ENCODE measurements around the gene COL4A2.
"Not testable (repeated sequence)": the region's sequence is repeated elsewhere in the genome, so short reads cannot be mapped to it uniquely, and the experiment has no call there.

Gene COL4A2

DNA sequence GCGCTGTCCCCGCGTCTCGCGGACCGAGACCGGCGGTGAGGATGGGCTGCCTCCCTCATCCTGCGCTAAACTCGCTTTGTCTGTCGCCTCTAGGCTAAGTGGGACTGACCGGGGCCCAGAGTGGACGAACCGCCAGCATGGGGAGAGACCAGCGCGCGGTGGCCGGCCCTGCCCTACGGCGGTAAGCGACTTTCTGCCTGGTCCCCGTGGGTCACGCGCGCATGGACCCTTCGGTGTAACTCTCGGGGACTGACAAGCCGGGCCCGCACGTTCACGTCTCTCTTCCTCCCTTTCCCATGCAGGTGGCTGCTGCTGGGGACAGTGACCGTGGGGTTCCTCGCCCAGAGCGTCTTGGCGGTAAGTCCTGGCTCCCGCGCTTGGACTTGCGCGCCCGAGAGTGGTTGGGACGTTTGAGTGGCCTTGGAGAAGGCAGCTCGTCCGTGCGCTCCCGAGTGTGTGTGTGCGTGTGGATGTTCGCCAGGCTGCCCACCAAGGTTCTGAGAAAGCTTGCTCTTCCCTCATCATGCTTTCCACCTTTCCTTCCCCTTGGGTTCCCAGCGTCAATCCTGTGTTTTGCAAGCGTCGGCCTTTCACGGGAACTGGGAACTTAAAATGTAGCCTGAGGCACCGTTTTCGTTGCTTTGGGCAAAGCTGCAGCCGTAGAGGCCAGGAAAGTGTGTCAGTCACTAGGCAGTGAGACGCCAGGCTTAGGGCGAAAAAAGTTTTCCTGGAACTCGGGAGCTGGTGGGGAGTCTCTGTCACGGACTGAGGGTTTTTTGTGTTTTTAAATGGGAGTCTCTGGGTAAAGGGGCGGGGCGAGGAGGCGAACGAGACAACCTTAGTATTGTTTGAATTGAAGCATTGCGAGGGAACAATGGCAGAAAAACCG, 927 bp downstream of the COL4A2 start:
- DNase-seq (ENCODE audit: low spot score), result no peak

DNA sequence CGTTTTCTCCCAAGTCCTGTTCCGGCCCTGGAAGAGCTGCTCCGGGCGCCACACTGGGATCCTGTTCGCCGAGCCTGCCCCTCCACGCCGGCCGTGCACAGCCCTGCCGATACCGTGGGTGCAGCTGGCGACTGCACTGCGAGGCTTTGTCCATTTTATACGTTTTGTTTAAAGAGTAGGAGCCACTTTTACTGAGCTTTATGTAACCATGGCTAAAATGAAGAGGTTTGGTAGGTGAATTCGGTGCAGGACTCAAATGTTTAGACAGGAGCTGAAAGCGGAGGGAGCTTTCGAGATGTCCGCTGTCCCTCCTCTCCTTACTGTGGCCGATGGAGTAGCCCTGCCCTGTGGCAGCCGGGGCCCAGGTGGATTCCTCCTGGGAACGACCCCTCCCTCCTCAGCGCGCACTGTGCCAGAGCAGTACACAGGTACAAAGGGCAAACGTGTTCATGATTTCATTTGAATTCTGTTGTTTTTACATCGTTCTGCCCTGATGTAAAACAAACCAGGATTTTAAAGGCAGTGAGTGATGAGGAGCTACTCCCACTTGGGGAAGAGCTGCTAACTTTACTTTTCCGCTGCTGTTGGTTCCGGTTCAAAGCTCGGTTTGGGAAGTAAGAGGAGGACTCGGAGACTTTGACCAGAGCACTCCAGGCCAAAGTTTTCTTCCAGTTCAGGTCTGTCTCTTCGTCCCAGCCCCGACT, 1.7 kb downstream of the COL4A2 start:
- peak; percentile 43 for DNase-seq (ENCODE audit: low spot score)

DNA sequence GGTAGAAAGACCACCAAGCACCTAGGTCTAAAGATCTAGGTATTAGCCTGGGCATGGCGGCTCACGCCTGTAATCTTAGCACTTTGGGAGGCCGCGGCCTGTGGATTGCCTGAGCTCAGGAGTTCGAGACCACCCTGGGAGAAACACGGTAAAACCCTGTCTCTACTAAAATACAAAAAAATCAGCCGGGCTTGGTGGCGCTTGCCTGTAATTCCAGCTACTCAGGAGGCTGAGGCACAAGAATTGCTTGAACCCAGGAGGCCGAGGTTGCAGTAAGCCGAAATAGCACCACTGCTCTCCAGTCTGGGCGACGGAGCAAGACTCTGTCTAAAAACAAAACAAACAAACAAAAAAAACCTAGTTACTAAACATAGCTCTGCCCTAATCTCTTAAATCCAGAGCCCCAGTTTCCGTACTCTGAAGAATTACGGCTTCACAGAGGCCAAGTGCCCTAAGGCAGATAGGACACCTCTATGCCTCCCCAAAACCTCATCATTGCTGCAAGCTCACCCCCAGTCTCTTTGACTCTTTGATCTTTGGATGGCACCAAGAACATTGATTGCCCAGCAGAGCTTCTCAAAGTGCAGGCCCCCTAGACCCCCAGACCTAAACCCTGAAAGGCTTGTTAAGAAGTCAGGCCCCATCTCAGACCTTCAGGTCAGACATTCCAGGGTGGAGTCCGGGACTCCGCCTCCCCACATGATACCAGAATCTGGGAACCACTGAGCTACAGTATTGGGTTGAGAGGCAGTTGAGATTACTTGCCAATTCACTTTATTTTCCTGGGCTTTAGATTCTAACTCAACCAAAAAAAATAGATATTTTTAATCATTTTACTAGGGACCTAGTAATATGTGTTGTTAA, 2.8 kb downstream of the COL4A2 start:
- DNase-seq (ENCODE audit: low spot score), result no peak

DNA sequence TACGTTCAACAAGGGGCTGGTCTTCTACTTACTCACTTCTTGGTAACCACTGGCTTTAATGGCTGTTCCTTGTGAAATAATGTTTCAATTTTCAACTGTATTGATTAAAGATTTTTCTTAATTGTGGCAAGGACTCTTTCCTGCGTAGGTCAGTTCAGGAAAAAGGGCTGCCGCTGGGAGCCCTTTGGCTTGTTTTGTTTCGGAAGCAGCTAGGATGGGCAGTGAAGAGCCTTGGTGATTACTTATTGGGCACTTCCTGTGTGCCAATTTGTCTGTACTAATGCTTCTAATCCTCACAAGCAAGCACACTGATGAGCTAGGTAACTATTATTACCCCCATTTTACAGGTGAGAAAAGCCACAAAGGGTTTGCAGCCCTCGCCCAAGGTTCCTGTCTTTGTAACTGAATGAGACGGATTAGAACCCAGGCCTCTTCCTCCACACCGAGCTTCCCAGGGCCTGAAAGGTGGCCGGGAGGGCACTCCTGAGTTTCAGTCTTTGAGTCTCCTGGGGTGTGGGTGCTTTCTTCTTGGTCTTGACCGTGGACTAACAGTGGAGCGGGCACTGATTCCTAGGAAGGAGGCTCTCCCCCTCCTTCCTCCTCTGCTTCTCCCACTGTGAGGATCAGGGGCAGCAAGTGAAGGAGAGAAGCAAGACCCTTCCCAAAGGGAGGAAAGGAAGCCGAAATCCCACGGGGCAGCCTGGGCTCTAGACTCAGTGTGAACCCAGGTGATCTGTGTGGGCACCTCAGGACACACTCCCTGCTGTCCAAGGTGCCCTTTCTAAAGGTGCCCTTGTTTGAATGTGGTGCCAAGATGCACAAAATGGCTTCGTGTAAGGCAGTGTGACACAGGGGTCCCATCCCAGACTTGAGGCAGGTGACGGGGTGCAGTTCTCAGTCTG, 3.7 kb downstream of the COL4A2 start:
- DNase-seq (ENCODE audit: low spot score), result no peak

DNA sequence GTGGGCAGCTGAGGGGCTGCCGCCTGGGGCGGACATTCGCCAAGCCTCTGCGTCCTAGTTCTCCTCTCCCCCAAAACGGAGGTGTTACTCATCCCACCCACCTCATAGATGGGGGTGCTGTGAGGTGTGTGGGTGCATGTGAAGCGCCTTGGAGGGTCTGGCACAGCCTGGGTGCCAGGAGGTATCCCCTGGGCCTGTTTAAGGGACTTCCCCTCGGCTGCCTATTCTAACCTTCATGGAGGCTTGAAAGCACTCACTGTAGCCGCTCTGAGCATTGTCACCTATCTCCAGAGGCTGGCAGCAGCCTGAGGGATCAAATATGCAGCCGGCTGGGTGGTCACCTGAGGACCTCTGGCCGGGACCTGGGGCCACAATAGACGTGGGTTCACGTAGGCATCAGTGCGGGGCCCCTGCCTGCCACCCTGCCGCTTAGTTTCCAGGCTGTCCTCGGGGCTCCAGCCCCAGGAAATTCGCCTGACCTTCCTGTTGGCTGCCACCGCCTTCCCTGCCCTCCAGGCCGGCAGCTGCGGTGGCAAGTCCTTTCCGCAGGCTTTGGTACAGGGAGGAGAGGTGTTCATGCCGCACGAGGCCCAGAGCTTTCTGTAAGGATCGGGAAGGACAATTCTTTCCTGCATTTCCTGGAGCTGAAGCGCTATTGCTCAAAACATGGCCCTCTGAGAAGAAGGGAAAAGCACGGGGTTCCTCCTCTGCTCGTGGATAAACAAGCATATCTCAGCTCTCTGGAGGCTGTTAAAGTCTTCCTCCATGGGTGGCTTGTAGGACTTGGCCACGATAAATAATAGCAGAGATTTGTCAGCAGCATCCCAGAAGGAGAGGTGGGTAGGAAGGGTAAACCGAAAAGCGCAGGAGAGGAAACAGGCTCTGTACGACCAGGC, 4.6 kb downstream of the COL4A2 start:
- no peak for DNase-seq (ENCODE audit: low spot score)

DNA sequence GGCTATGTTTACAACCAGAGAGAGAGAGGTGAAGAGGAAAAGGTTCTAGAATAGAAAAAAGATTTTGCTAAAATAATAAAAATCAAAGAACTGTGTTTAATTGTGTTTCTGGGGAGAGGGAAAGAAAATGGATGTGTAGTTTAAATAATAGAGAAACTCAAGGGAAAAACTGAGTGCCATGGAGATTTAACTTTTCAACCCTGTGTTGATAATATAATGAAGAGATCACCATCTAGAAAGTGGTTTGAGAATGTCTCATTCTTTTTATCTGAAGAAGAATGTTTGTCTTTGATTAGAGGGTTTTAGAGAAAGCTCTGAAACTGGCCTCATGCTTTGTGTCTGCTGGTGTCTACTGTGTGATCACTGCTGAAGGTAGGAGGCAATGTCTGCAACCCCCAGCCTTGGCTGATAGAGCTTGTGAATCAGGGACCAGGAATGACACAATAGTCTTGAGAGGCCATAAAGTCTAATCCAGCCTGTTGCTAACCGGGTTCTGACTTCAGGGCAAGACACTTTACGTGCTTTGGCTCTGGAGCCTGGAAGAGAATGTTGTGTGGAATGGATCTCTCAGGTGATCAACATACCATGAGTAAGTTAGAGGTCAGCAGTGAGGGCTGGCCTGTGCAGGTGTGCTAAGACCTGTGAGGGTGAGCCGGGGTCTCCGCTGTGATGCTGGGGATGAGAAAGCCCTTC, 5.4 kb downstream of the COL4A2 start:
- no peak for DNase-seq (ENCODE audit: low spot score)

DNA sequence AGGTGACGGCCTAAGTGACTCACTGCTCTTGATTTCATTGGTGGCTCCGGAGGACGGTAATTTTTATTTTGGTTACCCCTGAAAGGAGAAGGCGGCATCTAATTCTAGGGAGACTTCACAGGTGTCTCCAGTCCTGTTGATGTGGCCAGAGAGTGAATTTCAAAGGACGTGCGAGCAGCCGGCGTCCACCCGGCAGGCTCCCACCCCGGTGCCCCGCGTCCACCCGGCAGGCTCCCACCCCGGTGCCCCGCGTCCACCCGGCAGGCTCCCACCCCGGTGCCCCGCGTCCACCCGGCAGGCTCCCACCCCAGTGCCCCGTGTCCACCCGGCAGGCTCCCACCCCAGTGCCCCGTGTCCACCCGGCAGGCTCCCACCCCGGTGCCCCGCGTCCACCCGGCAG, 6.2 kb downstream of the COL4A2 start:
- DNase-seq (ENCODE audit: low spot score), result not testable (repeated sequence)

DNA sequence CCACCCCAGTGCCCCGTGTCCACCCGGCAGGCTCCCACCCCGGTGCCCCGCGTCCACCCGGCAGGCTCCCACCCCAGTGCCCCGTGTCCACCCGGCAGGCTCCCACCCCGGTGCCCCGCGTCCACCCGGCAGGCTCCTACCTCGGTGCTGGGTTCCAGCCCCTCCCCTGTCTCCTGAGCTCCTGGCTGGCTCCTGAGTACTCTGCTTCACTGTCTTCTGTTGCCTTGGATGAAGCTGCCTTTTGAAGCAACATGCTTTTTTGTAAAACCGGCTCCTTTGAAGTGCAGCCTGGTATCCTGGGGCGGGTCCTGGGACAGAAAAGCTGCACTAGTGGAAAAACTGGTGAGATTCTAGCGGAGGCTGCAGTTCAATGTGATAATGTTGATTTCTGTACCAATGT, 6.6 kb downstream of the COL4A2 start:
- not testable (repeated sequence) for DNase-seq (ENCODE audit: low spot score)

DNA sequence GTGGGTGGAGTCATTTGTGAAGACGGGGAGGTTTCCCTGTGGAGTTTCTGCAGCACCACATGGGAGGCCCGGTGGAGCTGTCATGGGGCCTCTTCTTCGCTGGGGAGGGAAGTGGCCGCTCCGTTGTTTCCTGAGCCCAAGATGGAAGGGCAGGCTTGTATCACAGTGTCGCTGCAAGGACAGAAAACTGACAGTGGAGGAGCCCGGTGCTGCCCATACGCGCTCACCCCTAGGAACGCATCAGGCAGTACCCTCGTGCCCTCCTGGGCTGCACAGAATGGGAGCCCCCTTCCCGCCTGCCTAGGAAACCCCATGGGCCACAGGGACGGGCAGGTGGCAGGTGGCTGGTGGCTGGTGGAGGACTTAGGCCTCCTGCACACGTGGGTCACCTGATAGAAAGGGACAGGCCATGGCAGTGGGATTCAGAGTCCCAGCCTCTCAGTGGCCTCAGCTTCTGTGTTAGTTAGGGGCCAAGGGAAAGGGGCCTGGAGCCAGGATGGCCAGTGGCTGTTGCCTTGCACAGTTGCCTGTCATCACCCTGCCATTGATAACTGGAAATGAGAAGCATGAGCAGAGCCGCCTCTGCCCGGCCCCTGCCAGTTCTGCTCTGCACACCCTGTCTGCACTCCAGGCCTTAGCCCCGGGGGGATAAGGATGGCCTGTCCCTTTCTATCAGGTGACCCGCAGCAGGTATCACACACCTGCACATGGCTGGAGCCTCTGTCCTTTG, 7.6 kb downstream of the COL4A2 start:
- no peak for DNase-seq (ENCODE audit: low spot score)

DNA sequence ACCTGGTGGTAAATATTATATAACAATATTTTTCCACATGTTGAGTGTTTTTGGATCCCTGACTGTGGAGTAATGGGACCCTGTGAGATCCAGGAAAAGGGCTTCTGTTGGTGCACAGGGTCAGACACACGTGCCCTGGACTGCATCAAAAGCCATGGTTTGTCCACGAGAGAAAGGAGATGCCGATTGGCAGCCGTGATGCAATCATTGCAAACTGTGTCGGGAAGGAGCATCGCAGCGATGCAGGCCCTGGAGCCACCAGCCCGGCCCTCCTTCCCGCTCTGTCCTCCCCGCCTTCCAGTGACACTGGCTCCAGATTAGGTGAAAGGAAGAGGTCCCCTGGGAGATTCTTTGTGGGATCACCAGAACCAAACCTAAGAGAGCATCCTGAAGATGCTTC, 9.1 kb downstream of the COL4A2 start:
- DNase-seq (ENCODE audit: low spot score), result no peak

DNA sequence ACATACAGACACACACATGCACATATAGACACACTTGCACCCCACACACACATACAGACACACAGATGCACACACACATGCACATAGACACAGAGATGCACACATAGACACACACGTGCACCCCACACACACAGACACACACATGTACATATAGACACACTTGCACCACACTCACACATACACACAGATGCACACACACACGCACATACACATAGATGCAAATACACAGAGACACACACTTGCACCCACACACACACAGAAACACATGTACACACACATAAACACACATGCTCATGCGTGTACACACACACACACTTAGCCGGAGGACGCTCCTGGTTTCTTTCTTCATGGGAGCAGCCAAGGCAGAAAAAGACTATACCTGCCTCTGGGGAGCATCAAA, 10.0 kb downstream of the COL4A2 start:
- DNase-seq (ENCODE audit: low spot score), result no peak

DNA sequence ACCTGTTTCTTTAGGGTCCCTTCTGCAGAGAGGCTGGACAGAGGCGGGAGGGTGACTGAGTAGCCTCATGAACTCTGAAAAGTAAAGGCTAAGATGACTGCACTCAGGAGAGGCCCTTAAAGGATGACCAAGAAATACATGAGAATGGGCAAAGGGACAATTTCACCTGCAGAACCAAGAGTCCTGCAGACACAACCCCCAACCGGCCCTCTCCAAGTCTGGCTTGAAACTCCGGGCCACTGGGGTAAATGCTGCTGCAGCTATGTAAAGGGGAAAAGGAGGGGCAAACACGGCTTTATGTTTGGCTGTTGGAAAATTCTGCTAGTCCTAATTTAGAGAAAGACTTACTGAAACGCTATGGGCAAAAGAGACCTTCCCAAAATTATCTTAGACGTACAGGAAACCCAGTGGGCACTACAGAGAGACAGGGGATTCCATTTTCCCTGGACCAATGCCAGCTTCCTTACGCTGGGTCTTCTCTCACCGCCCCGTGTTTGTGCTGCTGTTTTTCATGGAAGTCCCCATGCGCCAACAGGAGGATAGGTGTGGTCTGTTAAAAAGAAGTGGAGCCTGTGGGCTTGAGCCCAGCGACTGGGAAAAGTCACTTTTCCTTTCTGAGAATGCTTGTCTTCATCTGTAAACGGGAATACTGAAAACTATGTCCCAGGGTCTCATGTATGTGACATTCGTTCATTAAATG, 10.6 kb downstream of the COL4A2 start:
- no peak for DNase-seq (ENCODE audit: low spot score)

DNA sequence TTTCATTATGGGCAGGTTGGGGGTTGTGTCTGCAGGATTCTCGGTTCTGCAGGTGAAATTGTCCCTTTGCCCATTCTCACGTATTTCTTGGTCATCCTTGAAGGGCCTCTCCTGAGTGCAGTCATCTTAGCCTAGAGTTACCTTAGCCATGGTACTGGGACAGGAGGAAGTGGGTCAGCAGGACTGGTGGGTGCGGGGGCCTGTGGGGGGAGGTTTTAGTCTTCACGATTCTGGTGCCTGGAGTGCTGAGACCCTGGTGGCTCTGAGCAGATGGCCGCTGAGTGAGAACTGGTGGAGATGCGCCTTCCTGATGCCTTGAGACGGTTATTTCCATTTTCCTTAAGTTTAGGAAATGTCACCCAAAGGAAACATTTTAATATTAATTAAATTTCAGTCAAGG, 11.8 kb downstream of the COL4A2 start:
- no peak for DNase-seq (ENCODE audit: low spot score)

DNA sequence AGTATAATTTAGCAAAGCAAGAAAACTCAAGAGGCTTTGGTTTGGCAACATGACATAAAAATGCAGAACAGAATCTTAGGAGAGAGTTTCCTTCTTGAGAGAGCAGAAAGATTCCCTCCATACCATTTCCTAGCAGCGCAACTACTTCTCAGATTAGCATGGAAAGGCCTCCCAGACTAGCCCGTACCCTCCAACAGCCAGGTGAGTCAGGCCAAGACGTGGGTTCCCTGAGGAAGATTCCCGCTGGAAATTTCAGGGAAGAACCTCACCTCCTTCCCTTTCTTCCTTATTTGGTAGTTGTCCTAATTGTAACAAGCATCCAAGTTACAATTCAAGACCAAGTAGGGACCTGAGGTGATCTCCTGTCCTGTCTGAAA, 12.3 kb downstream of the COL4A2 start:
- DNase-seq (ENCODE audit: low spot score), result no peak

DNA sequence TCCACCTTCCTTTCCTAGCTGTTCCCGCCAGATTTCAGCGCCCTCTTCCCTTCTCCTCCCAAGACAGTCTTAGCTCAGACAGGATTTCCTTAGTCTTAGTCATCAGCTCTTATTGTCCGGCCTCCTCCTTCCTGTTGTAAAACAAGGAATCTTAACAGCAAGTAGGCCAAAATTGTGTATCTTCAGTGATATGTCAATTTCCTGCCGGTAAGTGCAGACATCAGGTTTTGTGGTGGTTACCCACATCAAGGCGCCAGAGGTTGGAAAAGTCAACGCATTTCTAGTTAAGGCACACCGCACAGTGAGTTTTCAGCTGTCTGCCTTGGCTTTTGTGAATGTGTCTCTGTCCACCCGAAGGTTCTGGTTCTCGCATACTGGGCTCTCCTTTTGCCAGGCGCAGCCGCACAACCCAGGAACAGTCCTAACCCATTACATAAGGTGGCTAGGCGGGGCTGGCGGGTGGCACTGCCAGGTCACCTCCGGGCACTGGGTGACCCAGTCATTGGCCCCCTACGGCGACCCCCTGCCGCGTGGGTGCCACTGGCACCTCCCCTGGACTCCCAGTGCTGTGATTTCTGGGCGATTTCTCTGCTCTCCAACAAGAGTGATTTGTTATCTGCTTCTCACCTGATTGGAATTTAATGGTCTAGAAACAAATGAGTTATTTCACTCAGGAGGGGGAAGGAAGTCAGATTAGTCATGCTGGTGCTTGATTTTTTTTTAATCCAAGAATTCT, 12.9 kb downstream of the COL4A2 start:
- no peak for DNase-seq (ENCODE audit: low spot score)

DNA sequence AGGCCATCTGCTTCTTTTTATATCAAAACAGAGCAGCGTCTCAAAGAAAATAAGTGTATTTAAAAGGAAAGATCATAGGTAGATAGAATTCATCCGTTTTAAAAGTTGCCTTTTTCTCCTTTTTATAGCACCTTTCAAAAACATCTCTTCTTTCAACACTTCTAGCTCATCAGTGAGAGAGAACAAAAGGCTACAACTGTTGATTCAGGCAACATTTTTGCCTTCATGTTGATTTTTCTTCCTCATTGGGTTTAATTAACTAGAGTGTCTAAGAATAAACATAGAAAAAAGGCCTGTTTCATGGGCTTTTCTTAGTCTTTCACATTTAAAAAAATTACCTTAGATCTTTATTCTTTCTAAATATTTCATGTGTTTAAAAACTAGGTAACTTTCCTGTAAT, 13.6 kb downstream of the COL4A2 start:
- no peak for DNase-seq (ENCODE audit: low spot score)

DNA sequence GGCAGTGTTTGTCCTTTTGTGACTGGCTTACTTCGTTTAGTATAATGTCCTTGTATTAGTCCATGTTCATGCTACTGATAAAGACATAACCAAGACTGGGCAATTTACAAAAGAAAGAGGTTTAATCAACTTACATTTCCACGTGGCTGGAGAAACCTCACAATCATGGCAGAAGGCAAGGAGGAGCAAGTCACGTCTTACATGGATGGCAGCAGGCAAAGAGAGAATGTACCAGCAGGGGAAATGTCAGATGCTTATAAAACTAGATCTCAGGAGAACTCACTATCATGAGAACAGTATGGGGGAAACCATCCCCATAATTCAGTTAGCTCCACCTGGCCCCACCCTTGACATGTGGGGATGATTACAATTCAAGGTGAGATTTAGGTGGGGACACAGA, 14.5 kb downstream of the COL4A2 start:
- DNase-seq (ENCODE audit: low spot score), result not testable (repeated sequence)
